Measurements from ENCODE around the gene KCNC2.

GRCh38 chr12:75257510-75257909 lies 47.9 kb upstream of the KCNC2 start:
- no peak for TF ChIP-seq CTCF (IDR thresholded peaks at IDR 0.05)
- no peak for TF ChIP-seq POLR2A (IDR thresholded peaks at IDR 0.05)
- no peak for TF ChIP-seq EP300 (IDR thresholded peaks at IDR 0.05)
- TF ChIP-seq POLR2AphosphoS5 (IDR thresholded peaks at IDR 0.05) = no peak
